Neuronal stem cell (in vitro differentiated cells): ENCODE data around the gene GPSM3.

Experiments used
- DNase-seq: peaks from one replicate; pipeline ENCODE4 v3.0.0-alpha.2; 2013; ENCODE audit warnings: low spot score
- H2AFZ ChIP-seq: one replicate; pipeline ENCODE4 v1.6.1; 2013; ENCODE audit warnings: mild to moderate bottlenecking, low read length, inconsistent platforms
- H2AK5ac ChIP-seq: 2 replicates; pipeline ENCODE4 v1.6.1; 2013; ENCODE audit warnings: low read depth, mild to moderate bottlenecking, inconsistent platforms, low read length, moderate library complexity, mixed read lengths
- H2BK120ac ChIP-seq: 2 replicates; pipeline ENCODE4 v1.6.1; 2013; ENCODE audit warnings: low read depth, mild to moderate bottlenecking, inconsistent platforms, low read length, moderate library complexity, mixed read lengths
- H2BK12ac ChIP-seq: one replicate; pipeline ENCODE4 v1.6.1; 2013; ENCODE audit warnings: low read length, inconsistent platforms
- H2BK15ac ChIP-seq: 2 replicates; pipeline ENCODE4 v1.6.1; 2013; ENCODE audit warnings: mild to moderate bottlenecking, low read length, inconsistent platforms, mixed read lengths
- H2BK5ac ChIP-seq: one replicate; pipeline ENCODE4 v1.6.1; 2013; ENCODE audit warnings: inconsistent platforms, mild to moderate bottlenecking, low read length, moderate library complexity
- H3K14ac ChIP-seq: one replicate; pipeline ENCODE4 v1.6.1; 2013; ENCODE audit warnings: low read length, inconsistent platforms
- H3K18ac ChIP-seq: 2 replicates; pipeline ENCODE4 v1.6.1; 2013; ENCODE audit warnings: low read length, inconsistent platforms
- H3K23ac ChIP-seq: 2 replicates; pipeline ENCODE4 v1.6.1; 2013; ENCODE audit warnings: low read depth, mild to moderate bottlenecking, mixed read lengths, low read length, inconsistent platforms; ENCODE audit not compliant: poor library complexity
- H3K27ac ChIP-seq: replicated peaks from 3 replicates; pipeline ENCODE4 v1.5.1; 2013; ENCODE audit warnings: low read length, inconsistent platforms
- H3K27me3 ChIP-seq, 3 experiments: 2 replicates each; pipeline ENCODE4 v1.6.1; 2013; ENCODE audit warnings: low read length in 3 of 3, mild to moderate bottlenecking in 2 of 3, inconsistent platforms in 1 of 3, low read depth in 1 of 3, mixed read lengths in 1 of 3, moderate library complexity in 1 of 3; ENCODE audit not compliant: control insufficient read depth in 3 of 3, insufficient read depth in 3 of 3
- H3K36me3 ChIP-seq, 2 donors: replicated peaks in 1 of 2; 2 replicates each; pipeline ENCODE4 v1.6.1; 2013; ENCODE audit warnings: low read length in 2 of 2; ENCODE audit not compliant: control insufficient read depth in 2 of 2, insufficient read depth in 2 of 2
- H3K4ac ChIP-seq: 2 replicates; pipeline ENCODE4 v1.6.1; 2013; ENCODE audit warnings: inconsistent platforms, mild to moderate bottlenecking, low read length, moderate library complexity
- H3K4me1 ChIP-seq, 2 donors: 1 replicate in 1 of 2; 2 replicates in 1 of 2; pipeline ENCODE4 v1.6.1; 2013; ENCODE audit warnings: low read length in 2 of 2, low read depth in 1 of 2; ENCODE audit not compliant: control insufficient read depth in 2 of 2, insufficient read depth in 1 of 2
- H3K4me2 ChIP-seq: one replicate; pipeline ENCODE4 v1.6.1; 2013; ENCODE audit warnings: mild to moderate bottlenecking, low read length, inconsistent platforms; ENCODE audit not compliant: insufficient read depth, poor library complexity, severe bottlenecking
- H3K4me3 ChIP-seq, 2 donors: 2 replicates each; pipeline ENCODE4 v1.5.1; 2013; ENCODE audit warnings: low read length in 2 of 2, mild to moderate bottlenecking in 2 of 2, inconsistent platforms in 1 of 2, moderate library complexity in 1 of 2
- H3K79me1 ChIP-seq: one replicate; pipeline ENCODE4 v1.6.1; 2013; ENCODE audit warnings: low read depth, mild to moderate bottlenecking, inconsistent platforms, low read length, moderate library complexity
- H3K9ac ChIP-seq: one replicate; pipeline ENCODE4 v1.6.1; 2013; ENCODE audit warnings: mild to moderate bottlenecking, low read depth, low read length, inconsistent platforms; ENCODE audit not compliant: poor library complexity
- H3K9me3 ChIP-seq, 2 donors: replicated peaks in 1 of 2; 2 replicates each; pipeline versions ENCODE3 to v1.6.1; 2013; ENCODE audit warnings: low read length in 2 of 2, mild to moderate bottlenecking in 2 of 2, inconsistent platforms in 1 of 2, low read depth in 1 of 2, mixed read lengths in 1 of 2, moderate library complexity in 1 of 2; ENCODE audit not compliant: control insufficient read depth in 2 of 2, insufficient read depth in 1 of 2
- H4K8ac ChIP-seq: one replicate; pipeline ENCODE4 v1.6.1; 2013; ENCODE audit warnings: low read depth, mild to moderate bottlenecking, inconsistent platforms, low read length, moderate library complexity
- H4K91ac ChIP-seq: one replicate; pipeline ENCODE4 v1.6.1; 2013; ENCODE audit warnings: low read length, low read depth, mild to moderate bottlenecking, inconsistent platforms; ENCODE audit not compliant: poor library complexity
- WGBS, 2 donors: extraction: QIAGEN DNeasy Blood & Tissue Kit; methylation state at CpG; one replicate each; pipeline ENCODE4 v1.1.7; 2013; ENCODE audit warnings: missing lambda C conversion rate in 2 of 2, mixed read lengths in 1 of 2; ENCODE audit not compliant: insufficient read length in 2 of 2, insufficient replicate concordance in 1 of 2; ENCODE audit errors: extremely low coverage in 2 of 2; 5-methylcytosine and 5-hydroxymethylcytosine counted together

GPSM3 gene

GRCh38 chr6:32198866-32199265 is 6.4 kb upstream of the GPSM3 start:
- no peak for DNase-seq
- H3K14ac ChIP-seq = no peak overlapping the region
- no CpG with 5 or more reads among the region's 17 CpGs for WGBS, 2 donors

DNA sequence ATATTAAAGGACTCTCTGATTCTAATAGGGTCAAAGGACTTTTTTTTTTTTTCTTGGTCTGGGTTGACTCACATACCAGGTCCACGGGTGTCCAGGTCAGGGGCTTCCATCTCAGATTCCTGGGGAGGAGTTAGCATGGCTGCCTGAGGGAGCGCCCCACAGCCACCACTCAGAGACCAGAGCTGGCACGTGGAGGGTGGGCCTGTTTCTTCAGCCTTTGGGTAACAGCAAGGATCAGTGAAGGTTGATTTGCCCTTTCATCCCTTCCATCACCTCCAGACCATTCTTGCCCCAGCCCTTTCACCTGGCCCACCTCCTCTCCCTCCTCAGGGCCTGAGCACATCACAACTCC is 5.9 kb upstream of the GPSM3 start:
- H3K23ac ChIP-seq = peak overlapping the region; percentile 34
- no CpG with 5 or more reads among the region's 3 CpGs for WGBS, 2 donors
- no peaks in the 10 kb centered on the region for H3K27me3 ChIP-seq
- DNase-seq = no peak
- H4K8ac ChIP-seq = peak overlapping the region; percentile 20
- no peak overlapping the region for H3K4me2 ChIP-seq
- peak overlapping the region; percentile 24 for H3K9ac ChIP-seq
- H3K18ac ChIP-seq = peak overlapping the region; percentile 7
- no peak overlapping the region for H2AFZ ChIP-seq
- H3K9me3 ChIP-seq = no peaks in the 10 kb centered on the region
- H2BK5ac ChIP-seq = no peak overlapping the region
- H2BK12ac ChIP-seq = peak overlapping the region; percentile 33
- no peak overlapping the region for H3K4ac ChIP-seq
- peak overlapping the region; percentile 65 for H2BK120ac ChIP-seq
- H3K14ac ChIP-seq = no peak overlapping the region
- H3K4me3 ChIP-seq = no peak overlapping the region
- H4K91ac ChIP-seq = no peak overlapping the region
- H3K36me3 ChIP-seq = no peaks in the 10 kb centered on the region
- H3K27ac ChIP-seq = no peak overlapping the region
- H2BK15ac ChIP-seq = no peak overlapping the region
- H2AK5ac ChIP-seq = peak overlapping the region; percentile 15
- peaks cover 15 to 21% of the 10 kb centered on the region in 2 donors for H3K4me1 ChIP-seq
- no peaks in the 10 kb centered on the region for H3K79me1 ChIP-seq

More at GRCh38 chr6:32198866-32199265, 6.4 kb upstream of the GPSM3 start:
- H3K4me3 ChIP-seq = no peak overlapping the region
- no peak overlapping the region for H3K4me2 ChIP-seq
- no peak overlapping the region for H4K8ac ChIP-seq
- no peaks in the 10 kb centered on the region for H3K79me1 ChIP-seq
- no peaks in the 10 kb centered on the region for H3K27me3 ChIP-seq
- no peaks in the 10 kb centered on the region for H3K36me3 ChIP-seq
- no peaks in the 10 kb centered on the region for H3K9me3 ChIP-seq
- no peak overlapping the region for H3K23ac ChIP-seq
- H3K4ac ChIP-seq = no peak overlapping the region
- H3K9ac ChIP-seq = no peak overlapping the region
- H2AK5ac ChIP-seq = peak overlapping the region; percentile 15
- no peak overlapping the region for H2BK12ac ChIP-seq
- H2AFZ ChIP-seq = no peak overlapping the region
- peak overlapping the region; percentile 65 for H2BK120ac ChIP-seq
- H3K18ac ChIP-seq = peak overlapping the region; percentile 77
- H2BK15ac ChIP-seq = no peak overlapping the region
- H3K4me1 ChIP-seq = peaks cover 20 to 25% of the 10 kb centered on the region in 2 donors
- H4K91ac ChIP-seq = no peak overlapping the region
- no peak overlapping the region for H3K27ac ChIP-seq
- H2BK5ac ChIP-seq = no peak overlapping the region

DNA sequence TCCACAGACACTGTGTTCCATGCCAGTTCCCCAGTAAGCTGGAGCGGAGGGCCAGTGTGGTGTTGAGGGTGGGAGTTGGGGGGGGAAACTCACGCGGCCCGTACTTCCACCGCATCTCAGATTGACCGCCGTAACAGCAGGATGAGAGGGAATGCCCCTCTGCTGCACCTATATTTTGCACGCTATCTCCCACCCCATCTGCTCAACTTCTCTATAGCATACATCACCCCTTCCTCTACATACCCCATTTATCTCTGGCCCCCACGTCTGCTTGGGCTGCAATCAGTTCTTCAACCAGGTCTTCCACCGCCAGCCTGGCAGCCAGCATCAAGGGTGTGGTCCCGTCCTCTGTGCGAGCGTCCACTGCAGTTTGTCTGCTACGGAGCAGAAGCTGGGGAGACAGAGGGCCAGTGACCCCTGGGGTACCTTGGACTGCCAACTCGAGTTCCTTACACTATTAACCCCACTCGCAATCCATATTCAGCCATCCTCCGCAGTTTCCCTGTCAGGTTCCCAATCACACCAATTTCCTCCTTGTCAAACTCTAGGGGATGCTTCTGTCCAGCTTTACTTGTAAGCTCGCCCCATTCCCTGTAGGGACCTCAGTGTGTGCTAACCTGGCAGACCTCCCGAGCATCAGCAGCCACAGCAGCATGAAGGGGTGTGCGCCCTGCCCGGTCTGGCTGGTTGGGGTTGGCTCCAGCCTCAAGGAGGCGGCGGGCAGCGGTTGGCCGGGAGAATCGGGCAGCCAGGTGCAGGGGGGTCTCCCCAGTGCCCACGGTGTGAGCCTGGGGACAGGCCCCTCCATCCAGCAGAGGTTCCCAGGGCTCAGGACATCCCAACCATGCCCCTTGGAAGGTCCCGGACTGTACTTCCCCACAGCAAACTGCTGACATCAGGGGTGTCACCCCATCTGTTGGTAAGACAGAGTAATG is 4.5 kb upstream of the GPSM3 start:
- peak overlapping the region; percentile 95 for H2BK120ac ChIP-seq
- peak overlapping the region; percentile 96 for H3K4ac ChIP-seq
- peaks cover 23 to 24% of the 10 kb centered on the region in 2 donors for H3K4me1 ChIP-seq
- peak overlapping the region; percentile 68 for H3K23ac ChIP-seq
- H3K79me1 ChIP-seq = no peaks in the 10 kb centered on the region
- peak overlapping the region; percentile 79 for H2AFZ ChIP-seq
- no CpG with 5 or more reads among the region's 28 CpGs for WGBS, 2 donors
- peak overlapping the region; percentile 89 for H3K4me2 ChIP-seq
- DNase-seq = no peak
- peak overlapping the region; percentile 100 for H2BK5ac ChIP-seq
- H3K9me3 ChIP-seq = no peaks in the 10 kb centered on the region
- H3K14ac ChIP-seq = peak overlapping the region; percentile 72
- H3K4me3 ChIP-seq = peak overlapping the region; percentile 56 to 61
- H2BK12ac ChIP-seq = peak overlapping the region; percentile 98
- peak overlapping the region; percentile 97 for H4K91ac ChIP-seq
- peak overlapping the region; percentile 100 for H2BK15ac ChIP-seq
- H4K8ac ChIP-seq = peak overlapping the region; percentile 97
- no peaks in the 10 kb centered on the region for H3K27me3 ChIP-seq
- H3K18ac ChIP-seq = peak overlapping the region; percentile 100
- no peaks in the 10 kb centered on the region for H3K36me3 ChIP-seq
- H2AK5ac ChIP-seq = peak overlapping the region; percentile 99
- H3K9ac ChIP-seq = peak overlapping the region; percentile 89
- H3K27ac ChIP-seq = peak overlapping the region; percentile 100
